IPS-NIHi11 (cell line): Measurements from ENCODE around the gene MBP.
"Not testable (repeated sequence)": the region's sequence is repeated elsewhere in the genome, so short reads cannot be mapped to it uniquely, and the experiment has no call there.

Source experiments
- DNase-seq: peaks from one replicate; pipeline ENCODE4 v3.0.0; 2012; ENCODE audit warnings: mixed read lengths, low spot score

Gene MBP

DNA sequence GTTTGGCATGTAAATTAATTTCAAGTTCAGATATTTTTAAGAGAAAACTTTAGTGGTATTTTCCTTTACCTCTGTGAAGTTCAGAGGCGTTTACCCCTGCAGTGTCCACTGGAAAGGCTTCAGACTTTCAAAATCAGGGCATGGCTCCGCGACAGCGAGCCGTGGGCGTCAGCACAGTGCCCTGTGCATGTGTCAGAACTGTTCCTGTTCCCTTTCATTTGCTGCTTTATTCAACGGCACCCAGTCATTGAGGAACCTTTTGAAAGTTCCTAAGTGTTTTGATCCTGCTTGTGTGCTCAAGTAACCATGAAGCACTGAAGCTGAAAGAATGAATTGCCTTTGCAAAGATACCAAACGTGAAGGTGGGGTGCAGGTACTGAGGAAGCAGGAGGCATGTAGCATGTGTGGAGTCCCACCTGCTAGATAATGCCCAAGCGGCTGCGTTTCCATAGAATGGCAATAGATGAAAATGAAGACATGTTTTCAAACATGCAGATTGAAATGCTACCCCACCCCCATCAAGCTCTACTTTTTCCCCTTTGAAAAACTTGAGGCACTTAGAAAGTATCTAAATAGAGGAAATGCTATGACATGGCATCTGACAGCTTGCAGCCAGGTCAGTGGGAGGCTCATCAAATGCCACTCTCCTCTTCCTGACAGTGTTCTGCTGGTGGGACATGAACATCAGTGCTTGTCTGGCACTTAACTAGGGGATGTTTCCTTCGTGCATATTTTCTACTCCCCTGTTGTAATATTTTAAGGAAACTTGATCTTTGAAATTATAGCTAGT is 161.6 kb downstream of the MBP start:
- no peak for DNase-seq

DNA sequence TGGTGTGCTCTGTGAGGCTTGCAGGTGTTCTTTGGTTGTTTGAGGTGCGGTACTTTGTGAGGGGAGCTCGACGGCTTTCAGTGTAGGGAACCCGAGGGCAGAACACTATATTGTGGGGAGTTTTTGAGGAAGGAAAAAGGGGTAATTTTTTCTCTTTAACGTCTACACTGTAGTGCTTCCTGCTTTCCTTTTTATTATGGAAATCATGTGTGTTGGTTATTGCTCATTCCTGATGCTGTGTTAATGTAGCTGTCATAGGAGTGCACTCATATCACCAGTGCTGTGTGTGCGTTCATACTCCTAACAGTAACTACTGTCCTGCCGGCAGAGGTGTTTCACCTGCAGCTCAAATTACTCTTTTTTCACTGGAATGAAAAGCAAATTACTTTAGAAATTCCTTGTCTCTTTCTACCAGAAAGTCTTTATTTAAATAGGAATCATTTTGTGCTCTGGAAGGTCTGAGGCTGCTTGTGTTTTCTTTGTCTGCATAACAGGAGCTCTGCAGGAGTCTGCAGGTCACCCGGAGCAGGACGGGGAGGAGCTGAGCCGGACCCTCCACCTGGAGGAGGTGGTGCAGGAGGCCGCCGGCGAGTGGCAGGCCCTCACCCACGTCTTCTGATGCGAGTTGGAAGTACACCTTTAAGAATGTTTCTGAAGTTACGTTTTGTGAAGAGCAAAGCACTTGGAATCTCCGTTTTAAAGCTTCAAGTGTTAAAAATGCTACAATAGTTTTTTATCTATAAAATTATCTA is 164.7 kb downstream of the MBP start:
- DNase-seq: peak; percentile 100

DNA sequence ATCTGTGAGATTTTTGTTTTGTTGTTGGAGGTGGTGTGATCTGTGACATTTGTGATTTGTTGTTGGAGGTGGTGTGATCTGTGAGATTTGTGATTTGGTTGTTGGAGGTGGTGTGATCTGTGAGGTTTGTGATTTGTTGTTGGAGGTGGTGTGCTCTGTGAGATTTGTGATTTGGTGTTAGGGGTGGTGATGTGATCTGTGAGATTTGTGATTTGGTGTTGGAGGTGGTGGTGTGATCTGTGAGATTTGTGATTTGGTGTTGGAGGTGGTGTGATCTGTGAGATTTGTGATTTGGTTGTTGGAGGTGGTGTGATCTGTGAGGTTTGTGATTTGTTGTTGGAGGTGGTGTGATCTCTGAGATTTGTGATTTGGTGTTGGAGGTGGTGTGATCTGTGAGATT is 165.3 kb downstream of the MBP start:
- not testable (repeated sequence) for DNase-seq

DNA sequence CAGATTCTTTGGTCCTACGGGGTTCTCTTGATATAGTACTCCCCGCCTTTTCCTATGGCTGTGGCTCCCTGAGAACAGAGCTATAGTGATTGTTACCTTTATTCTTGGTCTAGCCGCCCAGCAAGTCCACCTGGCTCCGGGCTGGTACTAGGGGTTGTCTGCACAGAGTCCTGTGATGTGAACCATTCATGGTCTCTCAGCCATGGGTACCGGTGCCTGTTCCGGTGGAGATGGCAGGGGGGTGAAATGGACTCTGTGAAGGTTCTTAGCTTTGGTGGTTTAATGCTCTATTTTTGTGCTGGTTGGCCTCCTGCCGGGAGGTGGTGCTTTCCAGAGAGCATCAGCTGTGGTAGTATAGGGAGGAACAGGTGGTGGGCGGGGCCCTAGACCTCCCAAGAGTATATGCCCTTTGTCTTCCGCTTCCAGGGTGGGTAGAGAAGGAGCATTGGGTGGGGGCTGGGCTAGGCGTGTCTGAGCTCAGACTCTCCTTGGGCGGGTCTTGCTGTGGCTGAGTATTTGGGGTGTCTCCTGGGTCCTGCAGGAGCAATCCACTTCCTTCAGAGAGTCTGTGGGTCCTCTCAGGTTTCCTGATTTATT is 166.9 kb downstream of the MBP start:
- not testable (repeated sequence) for DNase-seq

DNA sequence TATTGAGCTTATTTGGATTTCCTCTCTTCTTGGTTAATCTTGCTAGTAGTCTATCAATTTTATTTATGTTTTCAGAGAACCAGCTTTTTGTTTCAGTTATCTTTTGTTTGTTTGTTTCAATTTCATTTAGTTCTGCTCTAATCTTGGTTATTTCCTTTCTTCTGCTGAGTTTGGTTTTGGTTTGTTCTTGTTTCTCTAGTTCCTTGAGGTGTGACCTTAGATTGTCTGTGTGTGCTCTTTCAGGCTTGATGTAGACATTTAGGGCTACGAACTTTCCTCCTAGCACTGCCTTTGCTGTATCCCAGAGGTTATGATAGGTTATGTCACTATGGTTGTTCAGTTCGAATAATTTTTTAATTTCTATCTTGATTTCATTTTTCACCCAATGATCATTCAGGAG is 168.6 kb downstream of the MBP start:
- no peak for DNase-seq

DNA sequence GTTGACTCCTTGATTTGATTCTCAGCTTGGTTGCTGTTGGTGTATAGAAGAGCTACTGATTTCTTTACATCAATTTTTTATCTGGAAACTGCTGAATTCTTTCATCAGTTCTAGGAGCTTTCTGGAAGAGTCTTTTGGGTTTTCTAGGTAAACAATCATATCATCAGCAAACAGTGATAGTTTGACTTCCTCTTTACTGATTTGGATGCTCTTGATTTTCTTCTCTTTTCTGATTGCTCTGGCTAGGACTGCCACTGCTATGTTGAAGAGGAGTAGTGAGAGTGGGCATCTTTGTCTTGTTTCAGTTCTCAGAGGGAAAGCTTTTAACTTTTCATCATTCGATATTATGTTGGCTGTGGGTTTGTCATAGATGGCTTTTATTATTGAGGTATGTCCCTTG is 169.7 kb downstream of the MBP start:
- no peak for DNase-seq

GRCh38 chr18:76960528-76961035 is 172.0 kb downstream of the MBP start:
- DNase-seq: no peak

GRCh38 chr18:76959605-76960004 is 173.0 kb downstream of the MBP start:
- no peak for DNase-seq

GRCh38 chr18:76958692-76959341 is 173.8 kb downstream of the MBP start:
- DNase-seq: no peak

- DNase-seq: no peak
These were observed 174.9 kb downstream of the MBP start for GRCh38 chr18:76957384-76958355.

- DNase-seq: no peak
These were observed 175.9 kb downstream of the MBP start for GRCh38 chr18:76956648-76957047.

DNA sequence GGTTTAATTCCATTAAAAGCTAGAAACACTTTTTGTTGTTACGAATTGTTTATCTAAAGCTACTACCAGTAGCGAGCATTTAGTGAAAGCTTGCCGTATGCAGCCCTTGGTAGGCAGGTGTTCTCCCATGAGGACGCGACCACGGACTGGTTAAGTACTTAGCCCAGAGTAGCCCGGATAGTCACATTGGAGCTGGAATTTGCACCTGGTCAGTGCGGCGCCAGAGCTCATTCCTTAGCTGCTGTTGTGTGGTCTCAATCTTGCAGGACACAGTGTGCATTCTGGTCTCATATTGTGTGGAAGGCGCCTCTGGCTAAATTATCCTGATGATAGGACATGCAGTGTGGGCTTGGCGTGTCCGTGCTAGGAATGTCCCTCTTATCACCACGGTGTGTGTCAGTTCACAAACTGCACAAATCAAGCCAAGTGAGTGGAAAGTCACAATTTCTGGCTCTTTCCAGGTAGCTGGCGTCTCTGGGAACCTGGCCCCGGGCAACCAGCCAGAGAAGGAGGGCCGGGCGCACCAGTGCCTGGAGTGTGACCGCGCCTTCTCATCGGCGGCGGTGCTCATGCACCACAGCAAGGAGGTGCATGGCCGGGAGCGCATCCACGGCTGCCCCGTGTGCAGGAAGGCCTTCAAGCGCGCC is 176.9 kb downstream of the MBP start:
- DNase-seq: peak; percentile 71

- no peak for DNase-seq
These were observed 178.9 kb downstream of the MBP start for GRCh38 chr18:76953583-76954233.

DNA sequence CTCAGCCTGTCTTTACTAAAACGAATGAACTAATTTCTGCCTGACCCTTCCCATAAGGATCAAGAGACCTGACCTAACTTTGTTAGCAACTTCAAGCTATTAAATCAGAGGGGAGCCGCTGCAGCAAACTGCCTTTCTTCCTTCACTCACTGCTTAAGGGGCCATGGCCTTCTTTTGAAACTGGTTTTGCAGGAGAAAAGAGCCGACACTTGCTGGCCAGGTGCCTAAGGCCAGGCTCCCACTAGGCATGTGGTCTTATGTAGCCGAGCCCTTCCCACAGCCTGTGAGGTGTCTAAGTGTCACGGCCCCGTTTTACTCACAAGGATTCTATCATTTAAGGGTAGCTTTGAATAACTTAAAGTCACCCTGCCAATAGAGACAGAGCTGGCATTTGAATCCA is 179.4 kb downstream of the MBP start:
- no peak for DNase-seq

DNA sequence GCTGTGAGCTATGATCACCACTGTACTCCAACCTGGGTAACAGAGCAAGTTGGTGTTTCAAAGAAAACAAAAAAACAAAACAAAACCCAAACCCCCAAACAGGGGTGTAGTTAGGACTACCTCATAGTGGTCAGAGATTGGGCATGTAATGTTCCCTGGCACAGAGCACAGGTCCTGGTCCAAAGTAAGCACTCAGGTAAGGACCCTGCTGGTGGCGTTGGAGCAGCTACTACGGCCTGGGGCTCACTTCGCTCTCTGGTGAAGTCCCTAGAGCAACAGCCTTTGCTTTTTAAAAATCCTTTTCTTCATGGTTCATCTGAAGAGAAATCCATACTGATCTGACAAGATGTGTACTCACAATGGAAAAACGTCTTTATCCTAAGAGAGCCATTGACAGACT is 179.8 kb downstream of the MBP start:
- no peak for DNase-seq

- no peak for DNase-seq
These were observed 180.9 kb downstream of the MBP start for GRCh38 chr18:76951456-76952247.

DNA sequence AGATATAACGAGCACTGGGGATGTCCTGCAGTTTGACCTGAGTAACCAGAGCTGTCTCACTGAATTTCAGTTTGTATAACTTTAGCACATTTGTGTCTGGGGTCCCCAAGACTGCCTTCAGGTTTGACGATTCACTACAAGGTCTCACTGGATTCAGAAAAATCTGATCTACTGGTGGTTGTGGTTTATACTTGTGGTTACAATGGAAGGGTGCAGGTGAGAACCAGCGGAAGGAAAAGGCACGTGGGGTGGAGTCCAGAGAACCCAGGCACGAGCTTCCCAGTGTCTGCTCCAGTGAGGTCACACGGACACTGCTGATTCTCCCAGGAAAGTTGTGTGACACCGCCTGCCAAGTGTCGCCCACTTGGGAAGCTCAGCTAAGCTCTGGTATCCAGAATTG is 184.2 kb downstream of the MBP start:
- DNase-seq: no peak

GRCh38 chr18:76944346-76944745 is 188.2 kb downstream of the MBP start:
- DNase-seq: not testable (repeated sequence)
